ENCODE measurements around the gene CDHR2.

Gene CDHR2

GRCh38 chr5:176521699-176522263, 27.4 kb upstream of the CDHR2 start:
- TF ChIP-seq, protein P1, sequence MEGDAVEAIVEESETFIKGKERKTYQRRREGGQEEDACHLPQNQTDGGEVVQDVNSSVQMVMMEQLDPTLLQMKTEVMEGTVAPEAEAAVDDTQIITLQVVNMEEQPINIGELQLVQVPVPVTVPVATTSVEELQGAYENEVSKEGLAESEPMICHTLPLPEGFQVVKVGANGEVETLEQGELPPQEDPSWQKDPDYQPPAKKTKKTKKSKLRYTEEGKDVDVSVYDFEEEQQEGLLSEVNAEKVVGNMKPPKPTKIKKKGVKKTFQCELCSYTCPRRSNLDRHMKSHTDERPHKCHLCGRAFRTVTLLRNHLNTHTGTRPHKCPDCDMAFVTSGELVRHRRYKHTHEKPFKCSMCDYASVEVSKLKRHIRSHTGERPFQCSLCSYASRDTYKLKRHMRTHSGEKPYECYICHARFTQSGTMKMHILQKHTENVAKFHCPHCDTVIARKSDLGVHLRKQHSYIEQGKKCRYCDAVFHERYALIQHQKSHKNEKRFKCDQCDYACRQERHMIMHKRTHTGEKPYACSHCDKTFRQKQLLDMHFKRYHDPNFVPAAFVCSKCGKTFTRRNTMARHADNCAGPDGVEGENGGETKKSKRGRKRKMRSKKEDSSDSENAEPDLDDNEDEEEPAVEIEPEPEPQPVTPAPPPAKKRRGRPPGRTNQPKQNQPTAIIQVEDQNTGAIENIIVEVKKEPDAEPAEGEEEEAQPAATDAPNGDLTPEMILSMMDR (IDR thresholded peaks at IDR 0.05; ENCODE audit: low read depth, low read length) = no peak
- DNase-seq (ENCODE audit: extremely low read depth, low read depth) = no peak

GRCh38 chr5:176524138-176524537, 25.0 kb upstream of the CDHR2 start:
- TF ChIP-seq, protein P1 (IDR thresholded peaks at IDR 0.05; ENCODE audit: low read depth, low read length) = no peak
- DNase-seq (ENCODE audit: extremely low read depth, low read depth) = no peak

- TF ChIP-seq, protein P1 (IDR thresholded peaks at IDR 0.05; ENCODE audit: low read depth, low read length) = no peak
- no peak for DNase-seq (ENCODE audit: extremely low read depth, low read depth)
Measured at GRCh38 chr5:176524987-176525386, 24.2 kb upstream of the CDHR2 start.

DNA sequence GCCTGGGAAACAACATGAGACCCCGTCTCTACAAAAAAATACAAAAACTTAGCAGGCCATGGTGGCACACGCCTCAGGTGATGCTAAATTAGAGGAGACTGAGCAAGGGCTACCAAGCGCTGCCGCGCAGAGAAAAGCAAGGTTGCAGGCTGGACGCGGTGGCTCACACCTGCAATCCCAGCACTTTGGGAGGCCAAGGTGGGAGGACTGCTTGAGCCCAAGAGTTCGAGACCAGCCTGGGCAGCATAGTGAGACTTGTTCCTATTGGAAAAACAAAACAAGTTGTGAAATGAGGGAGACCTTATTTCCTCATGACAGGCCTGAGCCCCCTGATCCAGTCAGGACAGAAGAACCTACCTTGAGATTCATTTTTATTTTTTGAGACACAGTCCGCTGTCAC, 23.5 kb upstream of the CDHR2 start:
- no peak for DNase-seq (ENCODE audit: extremely low read depth, low read depth)
- TF ChIP-seq, protein P1 (IDR thresholded peaks at IDR 0.05; ENCODE audit: low read depth, low read length) = no peak

GRCh38 chr5:176526462-176526861, 22.7 kb upstream of the CDHR2 start:
- DNase-seq (ENCODE audit: extremely low read depth, low read depth) = no peak
- TF ChIP-seq, protein P1 (IDR thresholded peaks at IDR 0.05; ENCODE audit: low read depth, low read length) = no peak

DNA sequence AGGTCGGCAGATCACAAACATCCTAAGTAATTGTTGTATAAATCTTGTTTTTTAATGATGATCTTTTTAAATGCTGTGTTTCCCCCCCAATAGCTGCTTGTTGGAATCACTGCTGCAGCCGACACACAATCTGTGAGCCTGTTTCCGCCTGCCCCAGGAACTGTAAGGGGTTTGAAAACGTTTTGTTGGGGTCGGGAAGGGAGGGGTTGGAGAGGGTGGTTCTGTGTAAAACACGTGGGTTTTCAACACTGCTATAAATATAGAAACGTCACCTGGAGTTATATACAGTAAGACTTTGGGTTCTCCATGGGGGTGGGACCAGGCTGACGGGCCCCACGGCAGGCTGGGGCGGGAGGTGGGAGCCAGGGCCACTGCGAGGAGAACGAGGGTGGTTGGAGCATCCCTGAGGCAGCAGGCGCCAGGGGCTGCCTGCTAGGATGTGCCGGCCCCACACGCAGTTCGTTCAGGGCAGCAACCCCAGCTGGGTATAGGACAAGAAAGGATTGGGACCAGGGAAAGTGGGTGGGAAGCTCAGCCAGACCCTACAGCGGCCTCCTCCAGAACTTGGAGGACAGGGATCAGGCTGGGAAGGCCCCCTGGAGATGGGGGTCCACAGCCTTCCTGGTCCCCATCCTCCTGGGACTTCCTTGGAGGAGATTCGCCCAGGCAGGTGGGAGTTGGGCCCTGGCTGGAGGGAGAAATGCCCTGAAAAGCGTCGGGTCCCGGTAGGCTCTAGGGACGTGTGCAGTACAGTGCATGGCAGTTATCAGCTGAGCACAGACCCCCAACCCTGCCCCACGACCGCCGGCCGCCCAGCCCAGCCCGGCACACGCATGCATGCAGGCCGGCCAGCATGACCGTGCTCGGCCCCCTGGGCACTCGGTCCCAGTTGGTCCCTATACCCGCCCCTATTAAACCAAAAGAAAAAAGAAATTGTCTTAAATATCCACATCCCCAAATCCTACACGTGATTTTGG, 21.6 kb upstream of the CDHR2 start:
- no peak for DNase-seq (ENCODE audit: extremely low read depth, low read depth)
- TF ChIP-seq, protein P1 (IDR thresholded peaks at IDR 0.05; ENCODE audit: low read depth, low read length) = no peak

DNA sequence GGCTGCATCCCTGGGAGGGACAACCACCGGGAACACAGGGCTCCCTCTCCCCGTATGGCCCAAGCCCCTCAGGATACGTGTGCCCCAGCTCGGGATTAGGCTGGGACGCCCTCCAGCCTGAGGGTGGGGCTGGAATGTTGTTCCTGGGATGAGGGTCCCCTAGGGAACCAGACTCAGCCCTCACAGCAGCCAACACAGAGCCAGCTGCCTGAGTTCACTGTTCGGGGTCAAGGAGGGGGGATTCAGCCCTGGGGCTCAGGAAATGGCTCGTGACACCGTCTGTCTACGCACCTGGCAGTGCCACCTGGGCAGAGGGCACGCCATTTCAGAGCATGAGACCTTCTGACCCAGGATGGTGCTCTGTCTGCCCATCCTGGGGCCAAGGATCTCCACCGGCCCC, 20.8 kb upstream of the CDHR2 start:
- no peak for DNase-seq (ENCODE audit: extremely low read depth, low read depth)
- TF ChIP-seq, protein P1 (IDR thresholded peaks at IDR 0.05; ENCODE audit: low read depth, low read length) = no peak
